HG02571 (cell line): ENCODE data around the gene C8B.

Experiments
- ATAC-seq: cut with Tn5 transposase; IDR thresholded peaks from one replicate; pipeline ENCODE4 v1.9.1; 2021; ENCODE audit warnings: mild to moderate bottlenecking, moderate library complexity; ENCODE audit not compliant: unreplicated experiment

The C8B gene

DNA sequence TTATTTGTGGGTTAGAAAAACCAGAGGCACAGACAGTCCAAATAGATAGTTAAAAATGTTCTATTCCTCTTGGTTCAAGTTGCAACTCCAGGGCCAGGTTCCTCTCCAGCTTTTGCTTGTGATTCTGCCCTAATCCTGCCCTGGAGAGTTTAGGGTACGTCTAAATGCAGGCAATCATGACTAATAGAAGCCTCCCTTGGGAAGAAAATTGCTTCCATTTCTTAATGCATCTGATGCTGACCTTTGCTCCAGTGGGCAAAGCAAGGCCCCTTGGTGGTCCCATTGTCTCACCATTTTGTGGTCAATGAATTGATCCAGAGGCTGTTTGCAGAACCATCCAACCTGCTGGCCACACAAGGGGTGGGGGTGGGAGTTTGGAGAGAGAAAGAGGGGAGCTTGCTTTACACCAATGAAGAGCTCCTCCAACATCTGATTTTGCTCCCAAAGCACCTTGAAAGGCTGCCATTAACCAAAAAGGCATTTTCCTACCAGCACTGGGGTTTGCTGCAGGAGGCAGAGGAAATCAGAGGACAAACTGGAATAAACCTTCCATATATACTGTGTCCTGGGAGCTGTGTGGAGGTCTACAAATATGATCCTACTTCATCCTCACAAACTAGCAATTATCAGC is 31.3 kb downstream of the C8B start:
- no peak for ATAC-seq

DNA sequence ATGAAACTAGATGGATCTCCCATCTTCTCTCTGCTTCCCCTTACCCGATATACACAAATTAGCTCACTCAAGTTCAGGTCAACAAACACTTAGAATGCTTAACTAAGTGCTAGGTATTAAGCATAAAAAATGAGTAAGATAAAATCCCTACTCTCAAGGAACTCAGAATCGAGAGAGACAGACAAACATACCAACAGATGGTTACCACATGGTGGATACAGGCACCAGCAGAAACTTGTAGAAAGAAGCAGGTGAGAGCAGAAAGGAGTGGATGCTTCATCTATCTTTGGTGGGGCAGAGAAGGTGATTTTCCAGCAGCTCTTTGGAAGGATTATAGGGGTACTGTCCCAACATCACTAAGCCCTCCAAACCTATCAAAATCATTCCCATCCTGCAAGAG is 32.2 kb downstream of the C8B start:
- ATAC-seq, result no peak

DNA sequence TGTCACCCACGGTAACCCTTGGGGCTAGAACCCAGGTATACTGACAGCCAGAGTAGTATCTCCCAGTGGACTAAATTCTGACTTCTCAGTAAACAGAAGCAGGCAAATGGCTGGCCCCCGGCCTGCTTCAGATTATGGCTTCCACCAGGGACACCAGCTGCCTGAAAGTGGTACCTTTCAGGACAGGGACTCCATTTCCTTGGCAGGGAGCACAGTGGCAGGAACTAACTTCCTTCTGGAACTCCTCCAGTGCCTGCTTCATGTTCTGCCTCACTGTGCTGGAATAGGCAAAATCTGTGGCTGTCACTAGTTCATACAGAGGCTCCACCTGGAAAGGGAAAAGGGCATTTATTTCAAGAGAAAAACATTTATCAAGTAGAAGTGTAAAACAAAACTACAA is 32.7 kb downstream of the C8B start:
- no peak for ATAC-seq

DNA sequence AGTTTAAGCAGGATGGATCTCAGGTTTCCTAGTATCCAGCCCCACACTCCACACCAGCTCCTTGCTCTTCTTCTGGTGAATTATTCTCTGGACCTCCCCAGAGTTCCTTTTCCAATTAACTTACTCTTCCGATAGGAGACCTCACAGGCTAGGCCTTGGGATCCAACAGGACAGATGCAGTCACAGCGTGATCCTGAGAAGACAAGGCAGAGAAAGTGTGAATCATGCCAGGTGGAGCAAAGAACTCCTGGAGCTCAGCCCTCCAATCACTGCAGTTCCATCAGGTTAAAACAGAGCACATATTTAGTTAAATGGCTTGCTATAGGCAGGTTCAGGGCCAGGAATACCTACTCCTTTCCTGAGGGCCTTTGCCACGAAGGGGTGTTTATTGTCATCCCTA is 34.1 kb downstream of the C8B start:
- ATAC-seq, result no peak

DNA sequence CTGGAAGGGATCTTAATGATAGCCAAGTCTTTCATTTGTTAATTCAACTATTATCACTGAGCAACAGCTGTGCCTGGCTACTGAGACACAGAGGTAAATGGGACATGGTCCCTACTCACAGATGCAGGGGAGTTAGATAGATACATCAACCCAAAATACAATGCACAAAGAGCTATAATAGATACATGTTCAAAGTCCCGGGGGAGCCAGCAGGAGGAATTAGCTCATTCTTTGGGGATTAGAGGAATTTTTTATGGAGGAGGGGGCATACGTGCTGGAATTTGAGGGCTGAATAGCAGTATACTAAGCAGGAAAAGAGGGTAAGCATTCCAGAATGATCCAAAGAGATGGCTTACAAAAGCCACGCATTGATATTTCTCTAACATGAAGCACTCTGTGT is 34.6 kb downstream of the C8B start:
- ATAC-seq, result no peak

DNA sequence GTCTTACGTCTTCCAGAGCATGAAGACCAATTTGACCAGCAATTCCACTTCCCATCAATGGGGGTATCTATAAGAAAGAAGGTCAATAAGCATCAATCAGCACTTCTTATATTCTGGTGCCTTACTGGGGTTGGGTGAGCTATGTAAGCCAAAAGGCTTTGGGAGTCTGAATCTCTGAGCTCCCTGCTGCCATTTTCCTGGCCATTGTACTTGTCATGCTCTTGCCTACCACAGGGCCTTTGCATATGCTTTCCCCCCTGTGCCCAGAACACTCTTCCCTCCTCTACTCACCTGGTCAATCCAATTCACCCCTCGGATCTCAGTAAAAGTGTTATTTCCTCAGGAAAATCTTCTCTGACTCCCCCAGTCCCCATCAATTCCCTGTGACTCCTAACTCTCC is 36.3 kb downstream of the C8B start:
- ATAC-seq, result no peak

DNA sequence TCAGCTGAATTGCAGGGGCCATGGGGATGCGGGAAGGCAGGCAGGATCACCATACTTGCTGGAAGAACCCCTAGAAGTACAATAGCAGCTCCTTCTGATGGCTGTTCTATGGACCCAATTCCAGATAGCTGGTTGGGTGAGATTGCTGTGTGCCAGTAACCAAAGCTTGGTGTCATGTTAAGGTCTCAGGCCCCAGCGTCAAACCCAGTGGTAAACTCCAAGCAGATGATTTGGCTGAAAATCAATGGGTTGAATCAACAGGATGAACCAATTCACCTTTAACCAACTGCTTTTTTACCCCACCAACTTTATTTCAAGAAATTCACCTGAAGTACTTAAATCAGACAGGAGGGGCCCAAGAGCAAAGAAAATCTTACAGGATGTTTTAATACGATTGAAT is 37.8 kb downstream of the C8B start:
- no peak for ATAC-seq

DNA sequence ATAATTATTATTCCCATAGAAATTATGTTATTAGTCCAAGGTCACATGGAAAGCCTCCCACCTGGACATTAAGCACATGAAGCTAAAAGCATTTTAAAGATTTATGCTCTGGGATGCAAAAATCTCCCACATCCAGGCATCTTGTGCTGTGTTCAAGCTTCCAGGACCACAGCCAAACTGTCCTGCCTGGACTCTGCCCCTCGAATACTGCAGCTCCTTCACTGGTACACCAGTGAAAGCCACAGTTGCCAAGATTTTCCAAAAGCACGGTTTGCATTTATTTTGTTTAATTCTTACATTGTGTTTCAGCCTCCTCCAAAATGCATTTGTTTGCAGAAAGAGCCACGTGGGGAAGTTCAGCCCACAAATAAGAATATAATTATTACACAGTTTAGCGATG is 38.6 kb downstream of the C8B start:
- ATAC-seq, result no peak

DNA sequence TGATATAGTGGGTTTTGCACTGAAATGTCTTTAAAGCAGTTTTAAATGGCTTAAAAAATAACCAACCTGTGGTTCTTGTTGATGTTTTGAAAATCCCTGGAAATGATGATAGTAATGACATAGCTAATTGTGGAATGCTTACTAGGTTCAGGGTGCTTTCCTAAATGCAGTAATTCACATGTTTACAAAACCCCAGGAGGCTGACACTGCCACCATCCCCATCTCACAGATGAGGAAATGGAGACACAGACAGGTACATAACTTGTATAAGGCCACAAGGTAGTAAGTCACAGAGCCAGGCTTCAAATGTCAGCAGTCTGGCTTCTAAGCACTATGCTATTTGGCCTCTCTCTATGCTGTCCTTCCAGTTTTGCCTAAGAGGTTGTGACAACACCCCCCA is 40.6 kb downstream of the C8B start:
- no peak for ATAC-seq

DNA sequence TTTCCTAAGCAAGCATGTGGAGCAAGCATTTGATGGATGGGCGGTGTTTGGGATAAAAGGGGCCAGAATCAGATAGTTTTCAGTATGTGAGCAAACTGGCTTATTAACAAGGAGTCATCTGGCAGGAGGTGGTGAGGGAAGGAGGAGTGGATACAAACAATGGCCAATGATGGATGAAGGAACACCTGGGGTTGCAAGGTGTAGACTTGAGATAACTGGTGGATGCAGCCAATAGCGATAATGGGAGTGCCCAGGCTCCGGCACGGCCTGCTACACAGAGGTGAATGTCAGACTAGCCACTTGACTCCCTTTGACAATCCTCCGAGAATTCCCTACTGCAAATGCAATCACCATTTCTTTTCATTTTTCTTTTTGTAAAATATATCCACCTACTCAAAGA is 41.7 kb downstream of the C8B start:
- no peak for ATAC-seq

DNA sequence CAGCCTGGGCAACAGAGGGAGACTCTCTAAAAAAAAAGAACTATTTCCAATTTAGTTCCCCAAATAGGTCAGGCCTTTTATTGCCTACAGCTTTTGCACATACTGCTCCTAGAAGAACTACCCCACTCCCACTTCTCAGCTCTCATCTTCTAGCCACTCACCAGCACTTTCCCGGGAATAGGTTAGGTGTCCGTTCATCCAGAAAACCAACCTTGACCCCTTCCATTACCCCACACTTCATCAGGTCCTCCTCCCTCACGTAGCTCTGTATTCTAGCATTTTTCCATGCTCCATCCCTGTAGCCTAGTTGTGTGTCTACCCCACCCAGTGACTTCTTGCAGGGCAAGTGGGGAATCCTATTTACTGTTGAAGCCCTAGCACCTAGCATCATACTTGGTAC is 42.6 kb downstream of the C8B start:
- no peak for ATAC-seq

DNA sequence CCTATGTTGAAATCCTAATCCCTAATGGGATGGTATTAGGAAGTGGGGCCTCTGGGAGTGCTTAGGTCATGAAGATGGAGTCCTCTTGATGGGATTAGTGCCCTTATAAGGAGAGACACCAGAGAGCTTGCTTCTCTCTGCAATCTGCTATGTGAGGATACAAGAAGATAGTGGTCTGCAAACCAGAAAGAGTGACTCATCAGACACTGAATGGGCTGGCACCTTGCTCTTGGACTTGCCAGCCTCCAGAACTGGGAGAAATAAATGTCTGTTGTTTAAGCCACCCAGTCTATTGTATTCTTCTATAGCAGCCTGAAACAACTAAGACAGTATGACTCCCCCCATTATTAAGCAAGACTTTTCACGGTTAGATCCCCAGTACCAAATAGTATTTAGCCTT is 43.3 kb downstream of the C8B start:
- ATAC-seq, result no peak

DNA sequence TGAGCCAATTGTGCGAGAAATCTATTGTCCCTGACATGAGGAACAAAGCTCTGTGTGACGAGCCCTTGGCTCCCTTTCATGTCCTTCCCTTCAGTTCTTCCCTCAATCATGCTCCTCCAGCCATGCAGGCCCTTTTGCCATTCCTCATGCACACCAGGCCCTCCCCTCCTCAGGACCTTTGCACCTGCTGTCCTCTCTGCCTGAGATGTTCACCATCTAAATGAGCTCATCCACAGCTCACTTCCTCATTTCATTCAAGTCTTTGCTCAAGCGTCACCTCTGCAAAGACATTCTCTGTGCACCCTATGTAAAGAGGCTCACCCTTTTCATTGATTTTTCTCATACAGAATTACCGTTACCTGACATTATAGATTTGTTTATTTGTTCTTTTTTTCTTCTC is 43.7 kb downstream of the C8B start:
- ATAC-seq, result no peak

DNA sequence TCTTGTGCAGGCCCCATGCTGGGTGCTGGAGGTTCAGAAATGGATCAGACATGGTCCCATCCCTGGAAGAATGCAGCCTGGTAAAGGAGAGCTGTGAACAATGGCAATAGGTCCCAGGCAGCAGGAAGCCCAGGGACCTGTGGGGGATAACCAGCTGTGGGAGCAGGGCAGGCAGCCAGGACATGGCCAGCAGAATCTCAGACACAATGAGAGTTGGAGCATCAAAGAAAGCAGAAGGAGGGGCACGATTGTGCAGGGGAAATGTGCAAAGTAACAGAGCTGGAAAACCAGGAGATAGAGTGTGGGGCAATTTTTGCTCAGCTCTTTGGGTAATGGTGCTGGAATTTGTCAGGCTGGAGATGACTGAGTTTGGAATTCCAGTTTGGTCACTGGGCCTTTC is 44.3 kb downstream of the C8B start:
- ATAC-seq, result no peak

DNA sequence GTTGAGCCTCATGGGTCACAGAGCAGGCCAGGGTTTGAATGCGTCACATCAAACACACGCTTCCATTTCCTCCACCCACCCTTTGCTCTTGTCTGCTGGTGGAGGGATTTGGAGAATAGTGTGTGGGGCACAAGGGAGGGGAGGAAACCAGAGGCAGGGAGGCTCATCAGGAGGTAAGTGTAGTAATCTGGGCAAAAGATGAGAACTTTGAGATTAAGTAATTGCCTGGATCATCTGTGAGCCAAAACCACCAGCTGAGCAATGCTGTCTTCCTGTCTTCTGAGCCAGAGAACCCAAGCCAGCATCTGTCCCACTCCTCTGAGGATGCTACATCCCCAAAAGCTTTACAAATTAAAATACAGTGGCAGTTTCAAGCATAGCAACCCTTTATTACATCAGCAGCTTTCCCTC is 45.2 kb downstream of the C8B start:
- no peak for ATAC-seq

DNA sequence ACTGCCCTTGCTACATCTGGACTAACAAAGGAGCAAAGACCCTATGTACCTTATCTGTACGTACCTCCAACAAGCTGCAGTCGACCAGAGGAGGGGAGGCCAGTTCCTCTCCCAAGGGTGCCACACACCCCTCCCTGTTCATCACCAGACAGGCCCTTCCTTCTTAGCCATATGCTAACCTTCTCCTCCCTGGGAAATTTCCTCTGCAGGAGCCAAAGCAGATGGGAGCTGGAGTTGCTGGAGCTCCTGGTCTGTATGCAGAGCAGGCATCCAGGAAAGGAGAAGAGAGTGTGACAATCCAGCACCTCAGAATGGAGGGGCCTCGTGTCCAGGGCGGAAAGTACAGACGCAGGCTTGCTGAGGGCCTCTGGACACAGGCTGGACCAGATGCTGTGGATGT is 48.5 kb downstream of the C8B start:
- ATAC-seq, result no peak

DNA sequence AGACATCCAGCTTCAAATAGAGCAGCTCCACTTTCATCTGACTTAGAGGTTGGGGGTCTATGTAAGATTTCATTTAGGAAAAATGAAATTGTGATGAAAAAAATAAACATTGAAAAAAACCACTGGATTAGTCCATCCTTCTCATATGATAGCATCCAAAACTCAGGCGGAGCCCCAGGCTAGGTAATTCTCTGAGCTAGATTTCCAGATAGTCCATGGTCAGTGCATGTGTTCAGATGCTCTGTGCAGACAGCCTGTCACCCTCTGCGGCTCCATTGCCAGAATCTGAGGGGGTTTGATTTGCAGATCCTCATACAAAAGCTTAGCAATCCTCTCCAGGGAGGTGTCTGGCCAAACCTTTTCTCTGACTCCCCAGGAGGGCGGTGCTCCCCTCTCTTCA is 49.2 kb downstream of the C8B start:
- ATAC-seq, result no peak

DNA sequence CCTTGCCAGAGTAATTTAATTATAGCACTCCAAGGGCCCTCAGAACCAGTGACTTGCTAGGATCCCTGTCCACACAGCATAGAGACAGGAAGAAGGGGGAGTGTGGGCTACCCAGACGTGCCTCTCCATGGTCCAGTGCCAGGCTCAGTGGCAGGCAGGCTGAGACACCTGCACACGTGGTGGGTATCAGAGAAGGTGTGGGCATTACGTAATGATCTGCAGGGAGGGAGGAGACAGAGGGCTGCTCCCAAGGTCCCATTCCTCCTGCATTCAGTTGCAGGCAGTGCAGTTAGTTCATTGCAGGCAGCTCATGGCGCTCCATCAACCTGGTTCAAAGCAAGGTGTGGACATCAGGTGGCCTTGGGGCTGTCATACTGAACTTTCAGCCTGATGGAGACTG is 49.9 kb downstream of the C8B start:
- ATAC-seq, result no peak

DNA sequence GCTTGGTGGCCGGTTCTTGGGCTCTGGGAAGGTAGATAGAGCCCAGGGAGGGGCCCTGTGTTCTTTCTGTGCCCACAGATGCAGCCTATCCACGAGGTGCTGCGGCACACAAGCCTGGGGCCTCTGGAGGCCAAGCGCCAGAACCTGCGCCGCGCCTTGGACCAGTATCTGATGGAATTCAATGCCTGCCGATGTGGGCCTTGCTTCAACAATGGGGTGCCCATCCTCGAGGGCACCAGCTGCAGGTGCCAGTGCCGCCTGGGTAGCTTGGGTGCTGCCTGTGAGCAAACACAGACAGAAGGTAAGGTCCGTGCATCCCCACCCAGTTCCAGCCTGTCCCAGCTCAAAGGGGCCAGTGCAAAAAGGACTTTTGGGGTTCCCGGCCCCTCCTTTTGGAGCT is 53.5 kb downstream of the C8B start:
- ATAC-seq, result no peak

DNA sequence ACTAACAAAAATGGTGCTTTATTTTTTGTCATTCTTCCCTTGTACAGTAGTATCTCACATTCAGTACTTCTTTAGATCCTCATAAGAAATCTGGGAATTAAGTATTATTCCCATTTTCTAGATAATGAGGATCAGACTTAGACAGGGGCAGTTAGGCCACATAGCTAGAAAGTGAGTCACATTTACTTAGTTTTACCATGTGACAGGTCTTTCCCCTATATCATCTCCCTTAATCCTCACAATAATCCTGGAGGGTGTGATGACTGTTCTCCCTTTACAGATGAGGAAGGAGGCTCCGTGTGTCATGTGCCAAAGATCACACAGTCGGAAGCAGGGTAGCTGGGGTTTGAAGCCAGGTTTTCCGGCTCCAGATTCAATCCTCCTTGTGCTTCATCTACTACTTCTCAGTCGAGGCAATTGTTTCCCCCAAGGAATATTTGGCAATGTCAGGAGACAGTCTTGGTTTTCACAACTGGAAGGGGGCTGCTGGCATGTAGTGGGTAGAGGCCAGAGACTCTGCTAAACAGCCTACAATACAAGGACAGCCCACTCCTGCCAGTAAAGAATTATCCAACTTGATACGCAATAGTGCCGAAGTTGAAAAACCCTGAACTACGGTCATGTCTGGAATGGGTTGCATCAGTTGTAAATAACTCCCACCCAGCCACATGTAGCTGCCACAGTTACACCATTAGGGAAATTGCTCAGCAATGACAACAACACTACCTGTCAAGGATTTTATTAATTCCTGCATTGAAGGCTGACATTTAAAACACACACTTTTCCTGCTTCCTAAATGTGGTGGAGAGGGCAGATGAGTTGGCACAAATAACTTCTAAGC is 54.5 kb downstream of the C8B start:
- no peak for ATAC-seq

DNA sequence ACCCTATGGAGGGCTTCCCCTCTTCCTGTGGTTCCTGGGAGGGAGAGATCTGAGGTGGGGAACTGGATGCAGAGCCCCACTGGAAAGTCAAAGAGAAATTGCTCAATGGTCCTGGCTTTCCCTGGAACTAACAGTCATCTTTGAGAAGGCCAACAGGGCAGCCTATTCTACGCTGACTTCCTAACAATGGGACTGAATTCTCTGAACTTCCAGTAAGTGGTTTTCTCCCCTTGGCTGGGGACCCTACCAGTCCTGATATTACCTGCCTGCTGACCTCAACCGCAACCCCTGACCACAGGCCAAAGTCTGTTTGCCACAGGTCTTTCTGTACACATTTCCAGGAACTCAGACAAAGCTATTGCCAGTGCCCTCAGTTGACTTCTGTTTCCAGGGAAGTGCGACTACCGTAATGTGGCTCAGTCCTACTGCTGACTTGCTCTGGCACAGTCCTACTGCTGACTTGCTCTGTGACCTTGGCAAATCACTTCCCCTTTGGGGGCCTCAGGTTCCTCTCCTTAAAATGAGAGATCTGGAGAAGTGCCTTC is 55.3 kb downstream of the C8B start:
- no peak for ATAC-seq

DNA sequence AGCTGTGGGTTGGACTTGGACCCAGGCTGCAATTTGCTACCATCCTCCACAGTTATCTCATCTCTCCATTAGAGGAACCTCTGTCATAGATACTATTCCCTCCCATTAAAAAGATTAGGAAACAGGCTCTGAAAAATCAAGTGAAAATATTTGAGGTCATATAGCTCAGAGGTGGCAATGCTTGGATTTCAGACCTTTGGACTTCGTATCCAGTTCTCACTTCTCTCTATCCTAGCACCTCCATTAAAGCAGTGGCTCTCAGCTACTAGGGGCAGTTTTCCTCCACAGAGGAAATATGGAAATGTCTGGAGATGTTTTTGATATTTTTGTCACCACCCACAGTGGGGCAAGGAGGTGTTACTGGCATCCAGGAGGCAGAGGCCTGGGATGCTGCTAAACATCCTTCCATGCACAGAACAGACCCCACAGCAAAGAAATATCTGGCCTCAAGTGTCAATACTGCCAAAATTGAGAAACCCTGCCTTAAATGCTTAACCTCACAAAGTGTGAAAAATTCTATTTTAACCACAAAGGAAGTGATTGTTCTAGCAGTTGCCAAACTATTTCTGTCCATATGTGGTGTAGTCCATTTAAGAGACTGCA is 57.1 kb downstream of the C8B start:
- no peak for ATAC-seq
